Measurements from ENCODE around the gene TBC1D22A.

DNA sequence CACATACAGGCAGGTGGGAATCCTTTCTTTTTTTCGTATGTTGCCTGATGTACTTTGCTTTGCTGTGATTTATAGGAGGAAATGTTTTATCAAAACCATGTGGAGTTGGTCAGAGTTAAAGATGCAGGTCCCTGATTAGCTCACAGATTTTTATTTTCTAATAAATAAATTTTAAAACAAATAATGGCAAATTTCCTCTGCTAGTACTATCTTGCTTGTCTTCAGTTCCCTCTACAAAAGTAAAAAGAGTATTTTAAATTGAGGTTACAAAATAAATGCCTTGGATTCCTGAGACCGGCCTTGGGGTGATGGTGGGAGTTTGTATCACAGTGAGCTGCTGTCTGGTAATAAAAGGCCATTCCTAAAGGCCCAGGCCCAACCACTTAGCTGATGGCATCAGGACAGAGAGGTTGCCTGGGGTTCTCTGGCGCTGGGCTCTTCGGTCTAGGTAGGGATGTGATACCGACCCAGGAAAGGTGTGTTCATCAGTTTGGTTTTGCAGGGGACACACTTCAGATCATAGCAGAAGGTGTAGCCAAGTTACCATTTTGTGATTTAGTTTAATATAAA is 129.0 kb downstream of the TBC1D22A start:
- TF ChIP-seq, protein P1, sequence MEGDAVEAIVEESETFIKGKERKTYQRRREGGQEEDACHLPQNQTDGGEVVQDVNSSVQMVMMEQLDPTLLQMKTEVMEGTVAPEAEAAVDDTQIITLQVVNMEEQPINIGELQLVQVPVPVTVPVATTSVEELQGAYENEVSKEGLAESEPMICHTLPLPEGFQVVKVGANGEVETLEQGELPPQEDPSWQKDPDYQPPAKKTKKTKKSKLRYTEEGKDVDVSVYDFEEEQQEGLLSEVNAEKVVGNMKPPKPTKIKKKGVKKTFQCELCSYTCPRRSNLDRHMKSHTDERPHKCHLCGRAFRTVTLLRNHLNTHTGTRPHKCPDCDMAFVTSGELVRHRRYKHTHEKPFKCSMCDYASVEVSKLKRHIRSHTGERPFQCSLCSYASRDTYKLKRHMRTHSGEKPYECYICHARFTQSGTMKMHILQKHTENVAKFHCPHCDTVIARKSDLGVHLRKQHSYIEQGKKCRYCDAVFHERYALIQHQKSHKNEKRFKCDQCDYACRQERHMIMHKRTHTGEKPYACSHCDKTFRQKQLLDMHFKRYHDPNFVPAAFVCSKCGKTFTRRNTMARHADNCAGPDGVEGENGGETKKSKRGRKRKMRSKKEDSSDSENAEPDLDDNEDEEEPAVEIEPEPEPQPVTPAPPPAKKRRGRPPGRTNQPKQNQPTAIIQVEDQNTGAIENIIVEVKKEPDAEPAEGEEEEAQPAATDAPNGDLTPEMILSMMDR (IDR thresholded peaks at IDR 0.05; ENCODE audit: low read length), result no peak
- no peak for TF ChIP-seq EZH2 (IDR thresholded peaks at IDR 0.05; ENCODE audit: borderline replicate concordance, low read length)
